H1 (cell line): ENCODE results near the gene UBTD2. TPM values are rescaled to one million over a fixed set of nuclear protein-coding genes. Genes with fewer than 3 reads are reported as not detected.

Experiments
- CBX5 ChIP-seq: fragments of 300-800, 300-1000 bp; sonication (generic); IDR thresholded peaks from 2 replicates; pipeline ENCODE4 v1.7.1; 2016; ENCODE audit warnings: antibody characterized with exemption, low read length, low read depth
- FOSL1 ChIP-seq: IDR thresholded peaks from 2 replicates; pipeline ENCODE4 v1.6.1; 2011; ENCODE audit warnings: mild to moderate bottlenecking, low read depth, low read length, moderate library complexity; ENCODE audit not compliant: insufficient read depth
- MAFK ChIP-seq: IDR thresholded peaks from 2 replicates; pipeline ENCODE4 v1.6.1; 2012; ENCODE audit warnings: low read depth, mild to moderate bottlenecking, improper control_type of control experiment, low read length
- MAX ChIP-seq: IDR thresholded peaks from 2 replicates; pipeline ENCODE4 v1.6.1; 2012; ENCODE audit warnings: inconsistent platforms
- POLR2A ChIP-seq, 2 experiments: IDR thresholded peaks; 1 replicate in 1 of 2; 2 replicates in 1 of 2; pipeline ENCODE4 v1.6.1; 2011; ENCODE audit warnings: low read depth in 2 of 2, low read length in 2 of 2, mild to moderate bottlenecking in 2 of 2; ENCODE audit errors: control extremely low read depth in 1 of 2
- POLR2AphosphoS5 ChIP-seq: IDR thresholded peaks from 2 replicates; pipeline ENCODE4 v1.6.1; 2011; ENCODE audit warnings: low read depth, low read length
- POU5F1 ChIP-seq: IDR thresholded peaks from 2 replicates; pipeline ENCODE4 v1.6.1; 2011; ENCODE audit warnings: low read depth, mild to moderate bottlenecking, low read length, moderate library complexity
- SRF ChIP-seq: IDR thresholded peaks from 2 replicates; pipeline ENCODE4 v1.6.1; 2011; ENCODE audit warnings: mild to moderate bottlenecking, low read depth, low read length, moderate library complexity
- polyA plus RNA-seq, 7 experiments: library from polyadenylated mRNA; depleted of rRNA in 3 of 7; stranded (reverse) in 5 of 7; unstranded in 2 of 7; fragments of >200 nt in 5 of 7; fragments of 200-250 nt in 2 of 7; gene quantifications; 1 replicate in 5 of 7; 2 replicates in 1 of 7; 4 replicates in 1 of 7; pipeline versions ENCODE4 v1.2.1 to v1.2.3, GENCODE V29; 2011 to 2013; ENCODE audit warnings: missing spikeins in 2 of 7, mixed read lengths in 2 of 7
- total RNA-seq: library from RNA; stranded (reverse); fragmentation: NEBNext Ultra II Directional; extraction: Animal tissue kit (Norgen Biotek cat#: 25700); gene quantifications from 2 replicates; pipeline ENCODE4 v1.2.1, GENCODE V29; 2021
- TF ChIP-seq, protein P1 (sequence below): fragments of 300-600 bp; sonication (generic); IDR thresholded peaks from 2 replicates; pipeline ENCODE4 v1.7.1; 2012; ENCODE audit warnings: low read length, moderate library complexity, mild to moderate bottlenecking, inconsistent platforms; ENCODE audit not compliant: insufficient replicate concordance
- TF ChIP-seq, protein P2 (sequence below): IDR thresholded peaks from 2 replicates; pipeline ENCODE4 v1.6.1; 2011; ENCODE audit warnings: low read length, improper control_type of control experiment

UBTD2 gene
- total and polyA plus RNA-seq, 2 of the 8 experiments (the other 6 are each of a cell fraction or from before 2014, with no cell fraction given): 14.5 to 39.2 TPM

GRCh38 chr5:172216345-172216744, 67.2 kb downstream of the UBTD2 start (continued):
- TF ChIP-seq, protein P1, sequence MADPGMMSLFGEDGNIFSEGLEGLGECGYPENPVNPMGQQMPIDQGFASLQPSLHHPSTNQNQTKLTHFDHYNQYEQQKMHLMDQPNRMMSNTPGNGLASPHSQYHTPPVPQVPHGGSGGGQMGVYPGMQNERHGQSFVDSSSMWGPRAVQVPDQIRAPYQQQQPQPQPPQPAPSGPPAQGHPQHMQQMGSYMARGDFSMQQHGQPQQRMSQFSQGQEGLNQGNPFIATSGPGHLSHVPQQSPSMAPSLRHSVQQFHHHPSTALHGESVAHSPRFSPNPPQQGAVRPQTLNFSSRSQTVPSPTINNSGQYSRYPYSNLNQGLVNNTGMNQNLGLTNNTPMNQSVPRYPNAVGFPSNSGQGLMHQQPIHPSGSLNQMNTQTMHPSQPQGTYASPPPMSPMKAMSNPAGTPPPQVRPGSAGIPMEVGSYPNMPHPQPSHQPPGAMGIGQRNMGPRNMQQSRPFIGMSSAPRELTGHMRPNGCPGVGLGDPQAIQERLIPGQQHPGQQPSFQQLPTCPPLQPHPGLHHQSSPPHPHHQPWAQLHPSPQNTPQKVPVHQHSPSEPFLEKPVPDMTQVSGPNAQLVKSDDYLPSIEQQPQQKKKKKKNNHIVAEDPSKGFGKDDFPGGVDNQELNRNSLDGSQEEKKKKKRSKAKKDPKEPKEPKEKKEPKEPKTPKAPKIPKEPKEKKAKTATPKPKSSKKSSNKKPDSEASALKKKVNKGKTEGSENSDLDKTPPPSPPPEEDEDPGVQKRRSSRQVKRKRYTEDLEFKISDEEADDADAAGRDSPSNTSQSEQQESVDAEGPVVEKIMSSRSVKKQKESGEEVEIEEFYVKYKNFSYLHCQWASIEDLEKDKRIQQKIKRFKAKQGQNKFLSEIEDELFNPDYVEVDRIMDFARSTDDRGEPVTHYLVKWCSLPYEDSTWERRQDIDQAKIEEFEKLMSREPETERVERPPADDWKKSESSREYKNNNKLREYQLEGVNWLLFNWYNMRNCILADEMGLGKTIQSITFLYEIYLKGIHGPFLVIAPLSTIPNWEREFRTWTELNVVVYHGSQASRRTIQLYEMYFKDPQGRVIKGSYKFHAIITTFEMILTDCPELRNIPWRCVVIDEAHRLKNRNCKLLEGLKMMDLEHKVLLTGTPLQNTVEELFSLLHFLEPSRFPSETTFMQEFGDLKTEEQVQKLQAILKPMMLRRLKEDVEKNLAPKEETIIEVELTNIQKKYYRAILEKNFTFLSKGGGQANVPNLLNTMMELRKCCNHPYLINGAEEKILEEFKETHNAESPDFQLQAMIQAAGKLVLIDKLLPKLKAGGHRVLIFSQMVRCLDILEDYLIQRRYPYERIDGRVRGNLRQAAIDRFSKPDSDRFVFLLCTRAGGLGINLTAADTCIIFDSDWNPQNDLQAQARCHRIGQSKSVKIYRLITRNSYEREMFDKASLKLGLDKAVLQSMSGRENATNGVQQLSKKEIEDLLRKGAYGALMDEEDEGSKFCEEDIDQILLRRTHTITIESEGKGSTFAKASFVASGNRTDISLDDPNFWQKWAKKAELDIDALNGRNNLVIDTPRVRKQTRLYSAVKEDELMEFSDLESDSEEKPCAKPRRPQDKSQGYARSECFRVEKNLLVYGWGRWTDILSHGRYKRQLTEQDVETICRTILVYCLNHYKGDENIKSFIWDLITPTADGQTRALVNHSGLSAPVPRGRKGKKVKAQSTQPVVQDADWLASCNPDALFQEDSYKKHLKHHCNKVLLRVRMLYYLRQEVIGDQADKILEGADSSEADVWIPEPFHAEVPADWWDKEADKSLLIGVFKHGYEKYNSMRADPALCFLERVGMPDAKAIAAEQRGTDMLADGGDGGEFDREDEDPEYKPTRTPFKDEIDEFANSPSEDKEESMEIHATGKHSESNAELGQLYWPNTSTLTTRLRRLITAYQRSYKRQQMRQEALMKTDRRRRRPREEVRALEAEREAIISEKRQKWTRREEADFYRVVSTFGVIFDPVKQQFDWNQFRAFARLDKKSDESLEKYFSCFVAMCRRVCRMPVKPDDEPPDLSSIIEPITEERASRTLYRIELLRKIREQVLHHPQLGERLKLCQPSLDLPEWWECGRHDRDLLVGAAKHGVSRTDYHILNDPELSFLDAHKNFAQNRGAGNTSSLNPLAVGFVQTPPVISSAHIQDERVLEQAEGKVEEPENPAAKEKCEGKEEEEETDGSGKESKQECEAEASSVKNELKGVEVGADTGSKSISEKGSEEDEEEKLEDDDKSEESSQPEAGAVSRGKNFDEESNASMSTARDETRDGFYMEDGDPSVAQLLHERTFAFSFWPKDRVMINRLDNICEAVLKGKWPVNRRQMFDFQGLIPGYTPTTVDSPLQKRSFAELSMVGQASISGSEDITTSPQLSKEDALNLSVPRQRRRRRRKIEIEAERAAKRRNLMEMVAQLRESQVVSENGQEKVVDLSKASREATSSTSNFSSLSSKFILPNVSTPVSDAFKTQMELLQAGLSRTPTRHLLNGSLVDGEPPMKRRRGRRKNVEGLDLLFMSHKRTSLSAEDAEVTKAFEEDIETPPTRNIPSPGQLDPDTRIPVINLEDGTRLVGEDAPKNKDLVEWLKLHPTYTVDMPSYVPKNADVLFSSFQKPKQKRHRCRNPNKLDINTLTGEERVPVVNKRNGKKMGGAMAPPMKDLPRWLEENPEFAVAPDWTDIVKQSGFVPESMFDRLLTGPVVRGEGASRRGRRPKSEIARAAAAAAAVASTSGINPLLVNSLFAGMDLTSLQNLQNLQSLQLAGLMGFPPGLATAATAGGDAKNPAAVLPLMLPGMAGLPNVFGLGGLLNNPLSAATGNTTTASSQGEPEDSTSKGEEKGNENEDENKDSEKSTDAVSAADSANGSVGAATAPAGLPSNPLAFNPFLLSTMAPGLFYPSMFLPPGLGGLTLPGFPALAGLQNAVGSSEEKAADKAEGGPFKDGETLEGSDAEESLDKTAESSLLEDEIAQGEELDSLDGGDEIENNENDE: no peak
- TF ChIP-seq MAX: no peak
- no peak for TF ChIP-seq POLR2AphosphoS5
- TF ChIP-seq POU5F1: no peak
- TF ChIP-seq, protein P2, sequence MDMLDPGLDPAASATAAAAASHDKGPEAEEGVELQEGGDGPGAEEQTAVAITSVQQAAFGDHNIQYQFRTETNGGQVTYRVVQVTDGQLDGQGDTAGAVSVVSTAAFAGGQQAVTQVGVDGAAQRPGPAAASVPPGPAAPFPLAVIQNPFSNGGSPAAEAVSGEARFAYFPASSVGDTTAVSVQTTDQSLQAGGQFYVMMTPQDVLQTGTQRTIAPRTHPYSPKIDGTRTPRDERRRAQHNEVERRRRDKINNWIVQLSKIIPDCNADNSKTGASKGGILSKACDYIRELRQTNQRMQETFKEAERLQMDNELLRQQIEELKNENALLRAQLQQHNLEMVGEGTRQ: no peak
- no peak for TF ChIP-seq SRF
- TF ChIP-seq CBX5: no peak
- TF ChIP-seq FOSL1: no peak
- no peak for TF ChIP-seq POLR2A (IDR thresholded peaks at IDR 0.05; ENCODE audit: control extremely low read depth in 1 of 2, low read depth in 2 of 2, low read length in 2 of 2)
- no peak for TF ChIP-seq MAFK
